ENCODE measurements around the gene SOX15. TPM values are rescaled to one million over a fixed set of nuclear protein-coding genes. Genes with fewer than 3 reads are reported as not detected.
A peak's percentile ranks its signal among the peaks of the same experiment; 100 is the strongest.
"Not testable (repeated sequence)": the region's sequence is repeated elsewhere in the genome, so short reads cannot be mapped to it uniquely, and the experiment has no call there.

SOX15 gene
- total RNA-seq, 1 donor = 1.4 TPM

- H3K4me3 ChIP-seq (ENCODE audit: low read depth, low read length) = no peak overlapping the region
- no peak for TF ChIP-seq CTCF (IDR thresholded peaks at IDR 0.05; ENCODE audit: insufficient read depth, low read length)
- DNase-seq (ENCODE audit: low read depth) = no peak
Observed at GRCh38 chr17:7610641-7611040, 20.7 kb upstream of the SOX15 start.

- H3K4me3 ChIP-seq (ENCODE audit: low read depth, low read length) = no peak overlapping the region
- no peak for TF ChIP-seq CTCF (IDR thresholded peaks at IDR 0.05; ENCODE audit: insufficient read depth, low read length)
- no peak for DNase-seq (ENCODE audit: low read depth)
Observed at GRCh38 chr17:7606280-7606679, 16.4 kb upstream of the SOX15 start.

GRCh38 chr17:7597561-7597960, 7.7 kb upstream of the SOX15 start:
- not testable (repeated sequence) for H3K4me3 ChIP-seq (ENCODE audit: low read depth, low read length); DNase-seq (ENCODE audit: low read depth)

GRCh38 chr17:7593296-7593695, 3.4 kb upstream of the SOX15 start:
- H3K4me3 ChIP-seq (ENCODE audit: low read depth, low read length) = no peak overlapping the region
- no peak for TF ChIP-seq CTCF (IDR thresholded peaks at IDR 0.05; ENCODE audit: insufficient read depth, low read length)
- no peak for DNase-seq (ENCODE audit: low read depth)

GRCh38 chr17:7592422-7593021, 2.6 kb upstream of the SOX15 start:
- H3K4me3 ChIP-seq (ENCODE audit: low read depth, low read length) = no peak overlapping the region
- no peak for TF ChIP-seq CTCF (IDR thresholded peaks at IDR 0.05; ENCODE audit: insufficient read depth, low read length)
- no peak for DNase-seq (ENCODE audit: low read depth)

GRCh38 chr17:7591596-7591995, 1.7 kb upstream of the SOX15 start:
- DNase-seq (ENCODE audit: low read depth) = no peak
- no peak overlapping the region for H3K4me3 ChIP-seq (ENCODE audit: low read depth, low read length)
- TF ChIP-seq CTCF (IDR thresholded peaks at IDR 0.05; ENCODE audit: insufficient read depth, low read length) = no peak

- DNase-seq (ENCODE audit: low read depth) = peak; percentile 57
- no peak overlapping the region for H3K4me3 ChIP-seq (ENCODE audit: low read depth, low read length)
- no peak for TF ChIP-seq CTCF (IDR thresholded peaks at IDR 0.05; ENCODE audit: insufficient read depth, low read length)
Observed at GRCh38 chr17:7590743-7591142, 849 bp upstream of the SOX15 start.
